SU-DHL-6 (cell line): ENCODE data around the gene BANP.
A peak's percentile ranks its signal among the peaks of the same experiment; 100 is the strongest.

Experiments used
- H2AFZ ChIP-seq: fragments of 200-600 bp; sonication (generic); 2 replicates; pipeline ENCODE4 v1.6.1; 2014; ENCODE audit warnings: low read depth, mild to moderate bottlenecking, moderate library complexity, mixed read lengths, antibody characterized with exemption, low read length; ENCODE audit not compliant: severe bottlenecking
- H3F3A ChIP-seq: fragments of 200-600 bp; shearing (Covaris generic); 2 replicates; pipeline ENCODE4 v1.6.0; 2016; ENCODE audit warnings: antibody characterized with exemption, mild to moderate bottlenecking; ENCODE audit not compliant: insufficient read depth
- H3K27ac ChIP-seq: fragments of 200-600 bp; sonication (generic); 2 replicates; pipeline ENCODE4 v1.5.1; 2016; ENCODE audit warnings: low read depth, mild to moderate bottlenecking, low read length, moderate library complexity, mixed read lengths
- H3K27me3 ChIP-seq: fragments of 200-600 bp; sonication (generic), shearing (Covaris generic); 2 replicates; pipeline ENCODE4 v1.6.0; 2014; ENCODE audit warnings: mild to moderate bottlenecking, low read length
- H3K36me3 ChIP-seq: fragments of 200-600 bp; sonication (generic); 2 replicates; pipeline ENCODE4 v1.6.1; 2014; ENCODE audit warnings: mild to moderate bottlenecking, low read length, mixed read lengths
- H3K4me2 ChIP-seq: fragments of 300-600, 200-600 bp; shearing (Covaris generic), sonication (generic); 2 replicates; pipeline ENCODE4 v1.6.0; 2014; ENCODE audit warnings: low read length, low read depth, mild to moderate bottlenecking; ENCODE audit not compliant: poor library complexity, severe bottlenecking
- H3K4me3 ChIP-seq: fragments of 200-600 bp; sonication (generic); 2 replicates; pipeline ENCODE4 v1.5.1; 2014; ENCODE audit warnings: antibody characterized with exemption, low read length, mild to moderate bottlenecking, mixed read lengths; ENCODE audit not compliant: insufficient read depth, poor library complexity, severe bottlenecking
- H3K79me2 ChIP-seq: fragments of 200-600 bp; sonication (generic); 2 replicates; pipeline ENCODE4 v1.6.1; 2014; ENCODE audit warnings: mild to moderate bottlenecking, low read length, moderate library complexity; ENCODE audit not compliant: insufficient read depth
- H3K9ac ChIP-seq: fragments of 200-600 bp; sonication (generic); 2 replicates; pipeline ENCODE4 v1.7.0; 2014; ENCODE audit warnings: mild to moderate bottlenecking, low read length
- H3K9me2 ChIP-seq: fragments of 200-600 bp; sonication (generic); replicated peaks from 2 replicates; pipeline ENCODE4 v1.6.1; 2014; ENCODE audit warnings: low read length; ENCODE audit not compliant: insufficient read depth
- H3K9me3 ChIP-seq: fragments of 200-600 bp; sonication (generic); 2 replicates; pipeline ENCODE4 v1.6.1; 2014; ENCODE audit warnings: low read length, mixed read lengths; ENCODE audit not compliant: insufficient read depth
- H4K20me1 ChIP-seq: fragments of 200-600 bp; sonication (generic); 2 replicates; pipeline ENCODE4 v1.6.1; 2014; ENCODE audit warnings: low read depth, mild to moderate bottlenecking, antibody characterized with exemption, low read length, moderate library complexity, mixed read lengths
- CTCF ChIP-seq: fragments of 200-600 bp; sonication (generic); IDR thresholded peaks from one replicate; pipeline ENCODE4 v1.5.1; 2017; ENCODE audit warnings: antibody characterized with exemption, mild to moderate bottlenecking, low read length, moderate library complexity; ENCODE audit not compliant: insufficient read depth, poor library complexity, severe bottlenecking
- EZH2phosphoT487 ChIP-seq: fragments of 200-600 bp; sonication (generic), shearing (Covaris generic); conservative IDR thresholded peaks from 2 replicates; pipeline ENCODE4 v1.6.1; 2018; ENCODE audit warnings: mild to moderate bottlenecking, antibody characterized with exemption, low read length, moderate library complexity, mixed read lengths

The BANP gene

GRCh38 chr16:87948735-87949070 lies 2.5 kb upstream of the BANP start:
- H3K27ac ChIP-seq = no peak overlapping the region
- TF ChIP-seq CTCF = no peak
- no peak for TF ChIP-seq EZH2phosphoT487
- no peak overlapping the region for H3K4me3 ChIP-seq
- H3K9me2 ChIP-seq = no peaks in the 10 kb centered on the region
- no peak overlapping the region for H3K9ac ChIP-seq
- no peak overlapping the region for H3K4me2 ChIP-seq
- H3F3A ChIP-seq = 0 out of 2 replicates have a peak, but pooled peaks cover 3% of the 10 kb centered on the region
- peaks cover 2% of the 10 kb centered on the region; the same call in 1 of the 2 replicates for H3K36me3 ChIP-seq
- no peaks in the 10 kb centered on the region for H3K9me3 ChIP-seq
- no peaks in the 10 kb centered on the region for H3K27me3 ChIP-seq
- no peaks in the 10 kb centered on the region for H4K20me1 ChIP-seq
- peaks cover 21% of the 10 kb centered on the region for H3K79me2 ChIP-seq
- H2AFZ ChIP-seq = no peak overlapping the region

GRCh38 chr16:87949071-87949744 lies 2.0 kb upstream of the BANP start:
- Histone ChIP-seq H3F3A (0 out of 2 replicates have a peak, but pooled peaks cover 3% of the 10 kb centered on the region), H3K4me3 (no peak overlapping the region), H2AFZ (no peak overlapping the region), H3K79me2 (peaks cover 26% of the 10 kb centered on the region), H3K9me3 (no peaks in the 10 kb centered on the region), H4K20me1 (no peaks in the 10 kb centered on the region), H3K9ac (no peak overlapping the region), H3K27me3 (no peaks in the 10 kb centered on the region), H3K9me2 (no peaks in the 10 kb centered on the region), H3K36me3 (peaks cover 2% of the 10 kb centered on the region; the same call in 1 of the 2 replicates), H3K27ac (no peak overlapping the region), H3K4me2 (no peak overlapping the region)
- no peak for TF ChIP-seq CTCF
- TF ChIP-seq EZH2phosphoT487 = no peak

GRCh38 chr16:87951552-87952538 lies 611 bp downstream of the BANP start:
- TF ChIP-seq EZH2phosphoT487 (no peak), CTCF (no peak)
- Histone ChIP-seq H2AFZ (no peak overlapping the region), H3K9me2 (no peaks in the 10 kb centered on the region), H3K9ac (peak overlapping the region; percentile 94), H3K9me3 (no peaks in the 10 kb centered on the region), H3K27me3 (no peaks in the 10 kb centered on the region), H3K27ac (peak overlapping the region; percentile 91), H3K4me2 (peak overlapping the region; percentile 81), H4K20me1 (no peaks in the 10 kb centered on the region), H3K36me3 (peaks cover 2% of the 10 kb centered on the region; the same call in 1 of the 2 replicates), H3F3A (0 out of 2 replicates have a peak, but pooled peaks cover 3% of the 10 kb centered on the region), H3K79me2 (peaks cover 53% of the 10 kb centered on the region), H3K4me3 (peak overlapping the region; percentile 67)
